Left lobe of liver (tissue), 1 donor: ENCODE measurements around the gene BMF. TPM values are rescaled to one million over a fixed set of nuclear protein-coding genes. Genes with fewer than 3 reads are reported as not detected.

Experiments
- total RNA-seq: library from RNA; stranded (reverse); gene quantifications from one replicate; pipeline ENCODE4 v1.2.1, GENCODE V29; 2021
- donor health status: DM: no; HTN: yes; CAD: no.

Gene BMF
- total RNA-seq, 1 donor from 2014 or later: 3.3 TPM

Other genes with a start within 250 kb of the BMF start
- 0.88 TPM for gene GPR176, start 188.6 kb downstream of the BMF start, total RNA-seq
- 12.4 TPM for gene EIF2AK4, start 174.8 kb downstream of the BMF start, total RNA-seq
- gene SRP14, start 69.7 kb downstream of the BMF start, total RNA-seq: 56.8 TPM
- 0.68 TPM for gene BUB1B, start 52.2 kb upstream of the BMF start, total RNA-seq
- gene PAK6, start 130.2 kb upstream of the BMF start, total RNA-seq: not detected
- gene ANKRD63, start 174.2 kb upstream of the BMF start, total RNA-seq: not detected
- gene PLCB2, start 199.1 kb upstream of the BMF start, total RNA-seq: 8.7 TPM
- gene INAFM2, start 214.8 kb upstream of the BMF start, total RNA-seq: 7.7 TPM
- 16.6 TPM for gene CCDC9B, start 232.1 kb upstream of the BMF start, total RNA-seq
- not detected for gene PHGR1, start 242.2 kb upstream of the BMF start, total RNA-seq
- 0.25 TPM for gene DISP2, start 249.3 kb upstream of the BMF start, total RNA-seq